ENCODE results near the gene NXPH4.

NXPH4 gene

DNA sequence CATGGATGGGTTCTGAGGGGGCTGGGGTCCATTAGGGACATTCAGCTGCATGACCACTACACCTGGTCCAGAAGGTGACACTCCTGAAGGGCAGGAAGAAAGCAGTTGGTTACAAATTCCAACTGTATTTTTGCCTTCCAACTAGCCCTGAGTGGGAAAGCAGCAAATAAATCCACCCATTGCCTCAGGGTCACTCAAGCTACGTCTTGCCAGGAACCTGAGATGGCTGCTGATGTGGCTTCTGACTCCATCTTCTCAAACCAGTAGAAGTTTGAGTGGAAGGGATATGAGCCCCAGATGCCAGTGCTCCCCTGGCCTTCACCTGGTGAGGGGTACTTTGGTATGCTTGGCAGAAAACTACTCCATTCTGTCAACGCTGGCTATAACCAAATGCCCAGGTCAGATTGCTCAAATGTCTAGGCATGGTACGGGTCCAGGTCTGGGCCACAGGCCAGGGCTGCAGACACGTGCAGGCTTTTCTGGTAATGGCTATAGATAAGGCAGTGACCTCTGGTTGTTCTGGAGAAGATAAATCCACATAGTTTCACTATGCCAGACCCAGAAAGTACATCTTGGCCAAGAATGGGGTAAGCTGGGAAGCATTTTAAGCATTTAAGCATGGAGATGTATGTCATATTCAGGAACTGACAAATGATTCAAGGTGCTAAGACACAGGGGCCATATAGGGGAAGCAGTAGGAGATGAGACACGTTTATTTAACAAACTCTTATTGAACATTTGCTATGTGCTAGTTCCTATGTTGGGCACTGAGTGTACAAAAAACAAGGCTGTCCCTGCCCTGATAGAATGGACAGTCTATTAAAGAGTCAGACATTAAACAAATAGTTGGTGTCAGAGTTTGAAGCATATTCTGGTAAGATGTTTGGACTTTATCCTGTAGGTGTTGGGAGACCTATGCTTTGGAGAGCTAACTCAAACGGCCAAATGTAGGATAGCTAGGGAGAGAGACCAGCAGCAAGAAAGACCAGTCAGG is 42.7 kb downstream of the NXPH4 start:
- peaks cover 54% of the 10 kb centered on the region for H3K36me3 ChIP-seq (ENCODE audit: control insufficient read depth, insufficient read depth, low read length, severe bottlenecking)
- no peak overlapping the region for H3K4me3 ChIP-seq (ENCODE audit: low read length)
- H3K9ac ChIP-seq (ENCODE audit: low read length): no peak overlapping the region
- H3K9me3 ChIP-seq (ENCODE audit: control insufficient read depth, low read length): no peaks in the 10 kb centered on the region
- DNase-seq (ENCODE audit: low read depth): no peak
- no peaks in the 10 kb centered on the region for H3K27me3 ChIP-seq (replicated peaks; ENCODE audit: control insufficient read depth, insufficient read depth, low read length)
- H3K4me1 ChIP-seq (ENCODE audit: control insufficient read depth, insufficient read depth, low read length): no peaks in the 10 kb centered on the region

DNA sequence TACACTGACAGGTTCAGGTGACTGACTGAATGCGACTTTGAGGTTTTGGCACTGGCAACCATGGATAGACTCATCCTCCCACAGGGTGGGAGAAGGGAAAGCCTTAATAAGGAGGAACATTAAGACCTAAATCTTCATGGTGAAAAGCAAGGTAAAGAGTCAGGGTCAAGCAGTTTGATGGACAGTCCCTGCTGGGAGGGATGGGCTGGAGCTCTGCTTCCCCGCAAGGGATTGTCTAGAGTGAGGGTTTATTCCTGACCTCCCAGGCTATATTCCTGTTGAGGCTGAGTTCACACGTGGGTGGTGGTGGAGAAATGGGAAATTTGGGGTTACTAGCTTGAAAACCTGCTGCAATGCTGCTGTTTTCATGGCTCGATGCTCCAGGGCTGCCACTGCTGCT is 43.8 kb downstream of the NXPH4 start:
- Histone ChIP-seq H3K36me3 (ENCODE audit: control insufficient read depth, insufficient read depth, low read length, severe bottlenecking) (peaks cover 51% of the 10 kb centered on the region), H3K4me3 (ENCODE audit: low read length) (no peak overlapping the region), H3K27me3 (replicated peaks; ENCODE audit: control insufficient read depth, insufficient read depth, low read length) (no peaks in the 10 kb centered on the region), H3K9me3 (ENCODE audit: control insufficient read depth, low read length) (no peaks in the 10 kb centered on the region), H3K9ac (ENCODE audit: low read length) (no peak overlapping the region), H3K4me1 (ENCODE audit: control insufficient read depth, insufficient read depth, low read length) (no peaks in the 10 kb centered on the region)
- no peak for DNase-seq (ENCODE audit: low read depth)

DNA sequence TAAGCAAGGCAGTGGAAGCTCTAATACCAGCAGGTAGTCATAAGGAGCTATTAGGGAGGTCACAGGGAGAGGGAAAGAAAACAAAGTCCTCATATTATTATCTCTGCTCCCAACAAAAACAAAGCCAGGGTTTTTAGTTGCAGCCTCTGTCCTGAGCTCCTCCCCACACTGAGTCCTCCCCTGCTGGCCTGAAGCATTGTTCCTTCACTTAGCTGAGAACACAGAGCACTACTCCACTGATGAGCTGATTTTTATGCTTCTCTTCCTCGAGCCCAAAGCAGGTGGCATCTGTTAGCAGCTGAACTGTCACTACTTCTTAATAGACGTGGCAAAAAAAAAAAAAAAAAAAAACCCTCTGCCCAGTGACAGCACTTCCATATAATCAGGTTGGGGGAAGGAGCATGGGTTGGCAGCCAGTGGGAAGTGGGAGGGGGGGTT is 44.9 kb downstream of the NXPH4 start:
- no peak overlapping the region for H3K4me3 ChIP-seq (ENCODE audit: low read length)
- H3K9ac ChIP-seq (ENCODE audit: low read length): no peak overlapping the region
- DNase-seq (ENCODE audit: low read depth): no peak
- no peaks in the 10 kb centered on the region for H3K27me3 ChIP-seq (replicated peaks; ENCODE audit: control insufficient read depth, insufficient read depth, low read length)
- H3K36me3 ChIP-seq (ENCODE audit: control insufficient read depth, insufficient read depth, low read length, severe bottlenecking): peaks cover 42% of the 10 kb centered on the region
- no peaks in the 10 kb centered on the region for H3K9me3 ChIP-seq (ENCODE audit: control insufficient read depth, low read length)
- H3K4me1 ChIP-seq (ENCODE audit: control insufficient read depth, insufficient read depth, low read length): no peaks in the 10 kb centered on the region

DNA sequence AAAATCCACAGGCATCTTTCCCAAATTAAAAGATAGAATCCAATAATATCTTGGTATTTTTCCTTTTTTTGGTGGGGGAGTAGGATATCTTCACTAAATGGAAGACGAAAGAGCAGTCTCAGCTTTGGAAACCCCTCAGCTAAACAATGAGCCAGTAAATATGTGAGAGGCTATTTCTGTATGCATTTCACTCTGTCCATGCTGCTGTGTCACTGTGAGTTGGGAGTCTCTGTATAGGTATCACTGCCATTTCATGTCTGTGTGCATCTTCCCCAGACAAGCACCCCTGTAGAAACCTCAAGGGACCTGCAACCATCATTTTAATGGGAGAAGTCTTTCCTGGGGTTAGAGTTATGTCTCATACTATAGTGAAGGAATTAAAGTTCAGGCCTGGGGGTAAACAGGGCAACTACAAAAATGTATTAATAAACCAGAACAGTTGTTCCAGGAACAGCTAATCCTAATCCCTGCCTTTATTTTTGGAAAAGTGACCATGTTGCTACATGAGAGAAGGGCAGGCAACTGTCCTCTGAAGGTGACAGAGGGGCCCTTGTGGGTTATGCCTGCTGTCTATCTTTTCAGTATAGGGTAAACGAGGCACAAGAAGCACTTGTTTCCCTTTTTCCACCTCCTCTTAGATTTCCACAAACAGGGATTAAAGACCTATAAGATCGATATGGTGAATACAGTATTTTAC is 45.7 kb downstream of the NXPH4 start:
- no peak overlapping the region for H3K4me3 ChIP-seq (ENCODE audit: low read length)
- no peaks in the 10 kb centered on the region for H3K9me3 ChIP-seq (ENCODE audit: control insufficient read depth, low read length)
- H3K27me3 ChIP-seq (replicated peaks; ENCODE audit: control insufficient read depth, insufficient read depth, low read length): no peaks in the 10 kb centered on the region
- no peaks in the 10 kb centered on the region for H3K4me1 ChIP-seq (ENCODE audit: control insufficient read depth, insufficient read depth, low read length)
- no peak for DNase-seq (ENCODE audit: low read depth)
- no peak overlapping the region for H3K9ac ChIP-seq (ENCODE audit: low read length)
- H3K36me3 ChIP-seq (ENCODE audit: control insufficient read depth, insufficient read depth, low read length, severe bottlenecking): peaks cover 40% of the 10 kb centered on the region

DNA sequence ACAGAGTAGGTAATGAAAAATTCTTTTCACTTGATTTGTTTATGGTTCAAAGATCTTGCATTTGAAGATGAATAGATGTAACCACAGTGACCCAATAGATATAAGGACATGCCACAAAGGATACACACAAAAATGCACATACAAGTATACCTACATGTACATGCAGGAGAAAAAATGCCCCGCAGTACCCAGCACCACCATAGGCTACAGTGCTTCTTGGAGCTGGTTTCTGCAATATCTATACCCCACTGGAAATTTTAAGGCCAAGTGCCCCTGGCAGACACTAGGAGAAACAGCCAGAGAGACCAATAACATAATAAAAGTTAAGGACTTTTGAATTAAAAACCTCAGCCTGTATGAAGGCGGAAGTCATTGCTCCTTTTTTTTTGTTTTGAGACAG is 46.5 kb downstream of the NXPH4 start:
- H3K9me3 ChIP-seq (ENCODE audit: control insufficient read depth, low read length): no peaks in the 10 kb centered on the region
- H3K27me3 ChIP-seq (replicated peaks; ENCODE audit: control insufficient read depth, insufficient read depth, low read length): no peaks in the 10 kb centered on the region
- DNase-seq (ENCODE audit: low read depth): no peak
- H3K9ac ChIP-seq (ENCODE audit: low read length): no peak overlapping the region
- H3K36me3 ChIP-seq (ENCODE audit: control insufficient read depth, insufficient read depth, low read length, severe bottlenecking): peaks cover 40% of the 10 kb centered on the region
- no peak overlapping the region for H3K4me3 ChIP-seq (ENCODE audit: low read length)
- H3K4me1 ChIP-seq (ENCODE audit: control insufficient read depth, insufficient read depth, low read length): no peaks in the 10 kb centered on the region

DNA sequence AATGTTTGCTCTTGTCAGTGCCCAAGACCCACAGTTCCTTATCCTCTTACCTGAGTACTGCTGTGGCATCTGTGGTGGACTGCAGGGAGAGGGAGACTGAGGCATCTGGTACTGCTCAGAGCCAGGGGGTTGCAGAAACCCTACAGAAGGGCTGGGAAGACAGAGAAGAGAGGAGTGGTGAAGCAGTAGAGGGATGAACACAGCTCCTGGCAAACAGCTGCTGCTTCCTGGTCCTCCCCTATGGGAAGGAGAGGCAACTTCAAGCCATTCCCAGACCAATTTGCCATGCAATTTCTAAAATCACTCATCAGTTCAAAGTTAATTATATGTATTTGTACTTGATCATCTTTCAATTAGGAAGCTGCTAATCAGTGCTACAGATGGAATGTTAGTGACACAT is 50.1 kb downstream of the NXPH4 start:
- Histone ChIP-seq H3K9me3 (ENCODE audit: control insufficient read depth, low read length) (no peaks in the 10 kb centered on the region), H3K4me3 (ENCODE audit: low read length) (no peak overlapping the region), H3K27me3 (replicated peaks; ENCODE audit: control insufficient read depth, insufficient read depth, low read length) (no peaks in the 10 kb centered on the region), H3K36me3 (ENCODE audit: control insufficient read depth, insufficient read depth, low read length, severe bottlenecking) (peaks cover 42% of the 10 kb centered on the region), H3K4me1 (ENCODE audit: control insufficient read depth, insufficient read depth, low read length) (no peaks in the 10 kb centered on the region), H3K9ac (ENCODE audit: low read length) (no peak overlapping the region)
- no peak for DNase-seq (ENCODE audit: low read depth)

DNA sequence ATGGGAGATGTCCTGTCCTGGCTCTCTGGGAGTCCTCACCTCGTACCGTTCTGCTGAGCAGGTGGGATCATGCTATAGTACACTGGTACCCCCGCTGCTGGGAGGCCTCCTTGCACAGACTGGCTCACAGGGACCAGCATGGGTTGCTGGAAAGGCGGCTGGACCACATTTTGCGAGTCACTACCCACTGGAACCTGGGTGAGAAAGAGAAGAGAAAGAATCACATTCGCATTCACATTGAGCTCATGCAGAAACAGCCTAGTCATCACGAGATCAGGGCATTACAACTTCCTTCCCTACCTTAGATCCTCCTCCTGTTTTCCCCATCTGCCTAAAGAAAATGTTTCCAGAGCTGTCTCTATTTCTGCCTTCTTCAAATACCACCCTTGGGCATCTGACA is 51.7 kb downstream of the NXPH4 start:
- no peak overlapping the region for H3K9ac ChIP-seq (ENCODE audit: low read length)
- H3K4me3 ChIP-seq (ENCODE audit: low read length): no peak overlapping the region
- no peaks in the 10 kb centered on the region for H3K9me3 ChIP-seq (ENCODE audit: control insufficient read depth, low read length)
- H3K36me3 ChIP-seq (ENCODE audit: control insufficient read depth, insufficient read depth, low read length, severe bottlenecking): peaks cover 49% of the 10 kb centered on the region
- peaks cover 8% of the 10 kb centered on the region for H3K4me1 ChIP-seq (ENCODE audit: control insufficient read depth, insufficient read depth, low read length)
- no peaks in the 10 kb centered on the region for H3K27me3 ChIP-seq (replicated peaks; ENCODE audit: control insufficient read depth, insufficient read depth, low read length)
- no peak for DNase-seq (ENCODE audit: low read depth)

DNA sequence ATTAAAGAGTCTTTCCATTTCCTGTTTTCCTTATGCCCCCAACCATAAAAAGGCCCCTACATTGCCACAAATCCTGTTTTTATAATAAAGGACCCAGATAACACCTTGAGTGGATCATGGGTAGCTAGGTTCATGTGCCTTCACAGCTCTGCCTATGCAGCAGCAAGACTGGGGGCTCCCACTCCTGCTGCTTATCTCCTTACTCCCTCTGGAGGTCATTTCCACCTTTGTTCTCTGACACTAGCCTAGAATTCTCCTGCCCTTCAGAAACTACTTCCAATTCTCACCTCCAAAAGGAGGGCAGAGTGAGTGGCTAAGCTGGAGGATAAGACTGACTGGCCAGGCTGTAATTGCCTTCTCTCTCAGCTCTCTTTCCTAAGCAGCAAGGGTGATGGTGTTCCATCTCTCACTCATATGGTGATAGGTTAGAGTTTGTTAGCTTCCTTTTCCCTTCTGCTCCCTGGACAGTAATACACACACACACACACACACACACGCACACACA is 54.4 kb downstream of the NXPH4 start:
- H3K36me3 ChIP-seq (ENCODE audit: control insufficient read depth, insufficient read depth, low read length, severe bottlenecking): peaks cover 54% of the 10 kb centered on the region
- no peak for DNase-seq (ENCODE audit: low read depth)
- no peak overlapping the region for H3K9ac ChIP-seq (ENCODE audit: low read length)
- H3K27me3 ChIP-seq (replicated peaks; ENCODE audit: control insufficient read depth, insufficient read depth, low read length): no peaks in the 10 kb centered on the region
- H3K9me3 ChIP-seq (ENCODE audit: control insufficient read depth, low read length): no peaks in the 10 kb centered on the region
- H3K4me3 ChIP-seq (ENCODE audit: low read length): no peak overlapping the region
- H3K4me1 ChIP-seq (ENCODE audit: control insufficient read depth, insufficient read depth, low read length): peaks cover 10% of the 10 kb centered on the region

DNA sequence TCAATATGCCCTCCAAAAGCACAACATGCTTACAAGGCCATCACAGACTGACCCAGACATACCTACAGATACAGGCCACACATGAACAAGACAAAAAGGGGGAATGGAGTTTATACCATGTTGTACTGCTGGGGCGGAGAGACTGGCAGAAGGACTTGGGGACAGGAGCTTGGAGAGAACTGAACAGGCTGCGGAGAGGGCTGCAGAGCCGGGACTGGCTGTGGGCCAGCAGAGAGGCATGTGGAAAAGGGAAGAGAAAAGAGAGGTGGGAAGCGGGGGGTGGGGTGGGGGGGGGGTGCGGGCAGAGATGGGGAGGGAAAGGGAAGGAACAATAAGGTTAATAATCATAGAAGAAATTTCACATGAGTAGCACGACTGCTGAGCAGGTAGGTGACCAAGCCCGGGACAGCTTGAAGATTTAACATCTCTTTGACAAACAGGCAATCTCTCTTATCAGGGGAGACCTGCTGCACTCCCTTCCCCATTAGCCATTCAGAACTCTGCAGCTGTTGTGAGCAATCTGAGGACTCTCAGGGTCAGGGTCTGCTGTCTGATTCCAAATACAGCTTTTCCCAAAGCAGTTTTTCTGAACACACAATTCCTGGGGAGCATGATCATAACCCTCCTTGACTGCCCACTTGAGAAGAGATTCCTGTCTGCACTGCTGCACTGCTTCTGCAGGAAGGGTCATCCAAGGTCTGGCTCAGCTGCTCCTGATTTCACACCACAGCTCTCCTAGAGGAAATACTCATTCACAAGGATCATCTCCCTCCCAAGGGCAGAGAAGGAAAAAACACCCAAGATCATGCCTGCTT is 56.0 kb downstream of the NXPH4 start:
- Histone ChIP-seq H3K36me3 (ENCODE audit: control insufficient read depth, insufficient read depth, low read length, severe bottlenecking) (peaks cover 44% of the 10 kb centered on the region), H3K4me3 (ENCODE audit: low read length) (no peak overlapping the region), H3K9ac (ENCODE audit: low read length) (peak overlapping the region; percentile 25), H3K27me3 (replicated peaks; ENCODE audit: control insufficient read depth, insufficient read depth, low read length) (no peaks in the 10 kb centered on the region), H3K9me3 (ENCODE audit: control insufficient read depth, low read length) (no peaks in the 10 kb centered on the region), H3K4me1 (ENCODE audit: control insufficient read depth, insufficient read depth, low read length) (peaks cover 10% of the 10 kb centered on the region)
- no peak for DNase-seq (ENCODE audit: low read depth)

DNA sequence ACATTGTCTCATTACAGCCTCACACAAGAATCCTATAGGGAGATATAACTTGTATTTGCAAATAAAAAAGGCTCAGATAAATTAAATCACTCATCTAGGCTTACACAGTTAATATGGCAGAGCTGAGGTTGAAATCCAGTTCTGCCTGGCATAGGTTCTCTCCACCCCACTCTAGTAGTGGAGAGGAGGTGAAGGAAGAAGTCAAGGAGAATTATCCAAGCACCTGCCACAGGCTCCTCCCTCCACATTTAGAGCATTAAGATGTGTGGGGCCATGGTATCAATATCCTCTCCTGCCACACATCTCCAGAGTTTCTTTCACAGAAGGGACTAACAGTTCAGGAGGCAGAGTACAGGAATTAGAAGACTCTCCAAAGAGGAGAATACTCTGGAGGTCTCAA is 56.9 kb downstream of the NXPH4 start:
- Histone ChIP-seq H3K36me3 (ENCODE audit: control insufficient read depth, insufficient read depth, low read length, severe bottlenecking) (peaks cover 43% of the 10 kb centered on the region), H3K9ac (ENCODE audit: low read length) (peak overlapping the region; percentile 25), H3K27me3 (replicated peaks; ENCODE audit: control insufficient read depth, insufficient read depth, low read length) (no peaks in the 10 kb centered on the region), H3K4me1 (ENCODE audit: control insufficient read depth, insufficient read depth, low read length) (peaks cover 10% of the 10 kb centered on the region), H3K4me3 (ENCODE audit: low read length) (no peak overlapping the region), H3K9me3 (ENCODE audit: control insufficient read depth, low read length) (no peaks in the 10 kb centered on the region)
- no peak for DNase-seq (ENCODE audit: low read depth)
